DMS114 treated with DMSO at 0.1 percent for 48 hours (cell line): Measurements from ENCODE around the gene ITGA6.
"Not testable (repeated sequence)": the region's sequence is repeated elsewhere in the genome, so short reads cannot be mapped to it uniquely, and the experiment has no call there.

Experiments
- DNase-seq: peaks from one replicate; lab custom pipeline; 2025; ENCODE audit not compliant: unreplicated experiment; lab: John Stamatoyannopoulos, UW

ITGA6 gene

DNA sequence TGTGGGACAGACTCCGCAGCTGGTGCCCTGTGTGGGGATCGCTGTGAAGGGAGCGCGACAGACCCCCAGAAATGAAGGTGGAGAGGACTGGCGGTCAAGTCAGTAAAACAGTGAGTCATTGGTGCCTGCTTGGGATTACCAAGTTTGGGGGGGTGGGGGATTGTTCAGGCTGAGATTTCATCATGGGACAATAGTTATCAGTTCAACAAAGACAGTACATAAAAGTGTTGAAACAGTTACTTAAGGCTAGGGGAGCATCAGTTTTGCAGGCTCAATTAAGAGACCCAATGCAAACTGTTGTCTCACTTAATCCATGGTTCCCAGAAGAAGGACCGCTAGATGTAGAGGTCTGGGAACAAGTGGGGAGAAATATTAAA, 86.1 kb downstream of the ITGA6 start:
- no peak for DNase-seq

DNA sequence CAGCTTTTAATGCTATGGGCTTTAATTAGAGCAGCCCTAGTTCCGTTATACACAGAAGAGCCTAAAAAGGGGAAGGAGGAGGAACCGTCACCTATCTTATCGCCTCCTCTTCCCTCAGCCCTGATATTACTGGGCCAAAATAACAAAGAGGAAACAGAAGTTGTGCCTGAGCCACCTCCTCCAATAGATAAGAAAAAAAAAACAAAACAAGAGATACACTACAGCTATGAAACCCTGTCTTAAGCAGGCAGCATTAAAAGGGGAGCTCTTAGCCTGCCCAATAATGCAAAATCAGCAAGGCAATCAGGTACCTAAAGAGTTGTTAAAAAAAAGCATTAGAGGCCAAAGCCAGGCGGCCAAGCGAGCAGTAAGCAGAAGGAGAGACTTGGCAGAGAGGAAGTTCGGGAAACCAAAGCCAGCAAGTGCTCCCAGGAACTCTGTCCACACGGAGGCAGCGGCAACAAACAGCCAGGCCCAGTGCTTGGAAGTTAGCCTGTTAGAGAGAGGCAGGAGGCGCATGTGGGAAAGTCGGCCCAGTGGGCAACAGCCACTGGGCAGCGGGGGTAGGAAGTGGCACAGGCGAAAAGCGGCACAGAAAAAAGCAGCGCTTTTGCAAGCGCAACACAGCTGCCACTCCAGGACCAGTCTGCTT, 86.7 kb downstream of the ITGA6 start:
- no peak for DNase-seq

DNA sequence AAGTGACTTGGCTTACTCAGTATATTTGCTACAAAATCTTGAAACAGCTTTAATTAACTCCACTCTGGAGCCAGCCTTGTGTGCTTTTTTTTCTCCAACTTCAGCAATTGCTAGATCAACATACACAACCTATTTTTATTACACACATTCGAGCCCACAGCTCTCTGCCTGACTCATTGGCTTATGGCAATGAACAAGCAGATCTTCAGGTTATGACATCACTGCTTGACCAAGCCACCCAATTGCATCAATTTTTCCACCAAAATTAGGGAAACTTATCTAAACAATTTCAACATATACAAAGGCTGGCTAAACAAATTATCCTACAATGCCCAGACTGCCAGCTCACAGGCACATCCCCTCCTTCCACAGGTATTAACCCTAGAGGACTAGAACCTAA, 88.9 kb downstream of the ITGA6 start:
- DNase-seq = no peak

DNA sequence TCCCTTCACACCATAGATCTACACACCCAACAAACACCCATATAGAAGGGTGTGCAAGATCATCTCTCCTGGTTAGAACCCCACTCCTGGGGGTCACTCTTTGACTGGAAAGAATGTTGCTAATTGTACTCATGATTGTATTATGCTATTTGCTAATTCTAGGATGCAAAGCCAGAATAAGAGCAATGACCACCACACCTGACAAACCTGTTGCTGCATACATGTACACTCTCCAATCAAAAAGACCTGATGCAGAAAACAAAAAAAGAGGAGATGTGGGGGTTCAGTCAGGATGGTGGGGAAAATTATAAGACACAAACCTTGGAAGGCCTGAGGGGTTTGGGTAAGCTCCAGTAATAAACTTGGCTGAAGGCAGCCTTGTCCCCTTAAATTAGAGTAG, 91.6 kb downstream of the ITGA6 start:
- no peak for DNase-seq

DNA sequence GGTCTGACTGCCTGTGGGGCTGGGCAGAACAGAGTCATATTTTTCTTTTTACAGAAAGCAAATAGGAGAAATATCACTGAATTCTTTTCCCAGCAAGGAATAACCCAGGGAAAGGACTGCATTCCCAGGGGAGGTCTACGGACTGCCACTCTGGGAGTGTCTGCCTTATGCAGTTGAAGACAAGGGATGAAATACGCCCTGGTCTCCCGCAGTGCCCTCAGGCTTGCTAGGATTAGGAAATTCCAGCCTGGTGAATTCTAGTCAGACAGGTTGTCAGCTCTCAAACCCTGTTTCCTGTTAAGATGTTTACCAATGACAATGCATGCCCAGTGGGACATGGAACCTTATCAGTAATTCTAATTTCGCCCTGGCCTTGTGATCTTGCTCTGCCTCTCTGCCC, 98.2 kb downstream of the ITGA6 start:
- no peak for DNase-seq

DNA sequence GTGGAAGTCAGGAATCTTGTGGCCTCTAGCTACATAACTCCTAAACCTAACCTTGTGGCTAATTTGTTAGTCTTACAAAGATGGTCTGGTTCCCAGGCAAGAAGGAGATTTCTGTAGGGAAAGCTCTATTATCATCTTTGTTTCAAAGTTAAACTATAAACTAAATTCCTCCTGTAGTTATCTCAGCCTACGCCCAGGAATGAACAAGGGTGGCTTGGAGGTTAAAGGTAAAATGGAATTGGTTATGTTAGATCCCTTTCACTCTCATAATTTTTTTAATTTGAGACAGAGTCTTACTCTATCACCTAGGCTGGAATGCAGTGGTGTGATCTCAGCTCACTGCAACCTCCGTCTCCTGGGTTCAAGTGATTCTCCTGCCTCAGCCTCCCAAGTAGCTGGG, 103.9 kb downstream of the ITGA6 start:
- DNase-seq = no peak

DNA sequence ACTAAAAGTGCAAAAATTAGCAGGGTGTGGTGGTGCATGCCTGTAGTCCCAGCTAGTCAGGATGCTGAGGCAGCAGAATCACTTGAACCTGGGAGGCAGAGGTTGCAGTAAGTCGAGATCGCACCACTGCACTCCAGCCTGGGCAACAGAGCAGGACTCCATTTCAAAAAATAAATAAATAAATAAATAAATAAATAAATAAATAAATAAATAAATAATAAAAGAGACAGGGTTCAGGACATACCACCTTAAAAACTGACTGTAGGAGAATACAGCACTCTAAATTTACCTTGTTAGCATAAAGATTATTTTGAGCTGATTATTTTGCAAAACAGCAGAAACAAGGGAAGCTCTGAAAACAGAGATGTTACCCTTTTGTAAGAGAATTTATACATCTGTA, 105.1 kb downstream of the ITGA6 start:
- not testable (repeated sequence) for DNase-seq

DNA sequence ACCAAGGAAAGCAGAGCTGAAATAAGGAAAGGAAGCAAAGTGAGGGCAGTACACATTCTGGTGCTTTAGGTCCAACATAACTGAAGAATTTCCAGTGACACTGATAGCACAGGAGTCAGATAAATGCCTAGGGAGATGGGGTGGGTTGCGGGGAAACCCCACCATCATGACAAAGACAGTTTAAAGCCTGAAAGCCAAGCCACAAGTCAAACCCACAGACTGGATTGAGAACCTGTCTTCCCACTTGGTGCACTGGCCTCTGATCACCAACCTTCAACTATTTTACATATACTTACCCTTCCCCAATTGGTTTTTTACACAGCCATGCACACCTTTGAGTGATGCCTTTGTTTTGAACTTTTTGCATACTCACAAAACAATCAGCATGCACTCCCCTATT, 106.3 kb downstream of the ITGA6 start:
- no peak for DNase-seq

DNA sequence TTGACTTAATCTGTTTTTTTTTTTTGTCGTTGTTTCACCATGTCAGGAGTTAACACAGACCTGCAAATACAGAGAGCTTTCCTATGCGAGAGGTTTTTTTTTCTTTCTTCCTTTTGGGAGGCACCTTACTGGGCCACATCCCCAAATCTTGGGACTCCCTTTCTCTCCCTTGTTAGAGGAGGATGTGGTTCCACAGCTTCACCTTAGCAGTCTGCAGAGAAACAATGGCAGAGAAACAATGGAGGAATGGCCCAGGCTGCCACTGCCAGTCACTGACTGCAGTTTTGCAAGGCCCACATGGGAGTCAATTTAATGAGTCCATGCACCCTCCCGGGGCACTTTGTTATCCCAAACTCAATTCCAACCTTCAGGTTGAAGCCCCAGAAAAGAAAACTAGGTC, 107.7 kb downstream of the ITGA6 start:
- no peak for DNase-seq

DNA sequence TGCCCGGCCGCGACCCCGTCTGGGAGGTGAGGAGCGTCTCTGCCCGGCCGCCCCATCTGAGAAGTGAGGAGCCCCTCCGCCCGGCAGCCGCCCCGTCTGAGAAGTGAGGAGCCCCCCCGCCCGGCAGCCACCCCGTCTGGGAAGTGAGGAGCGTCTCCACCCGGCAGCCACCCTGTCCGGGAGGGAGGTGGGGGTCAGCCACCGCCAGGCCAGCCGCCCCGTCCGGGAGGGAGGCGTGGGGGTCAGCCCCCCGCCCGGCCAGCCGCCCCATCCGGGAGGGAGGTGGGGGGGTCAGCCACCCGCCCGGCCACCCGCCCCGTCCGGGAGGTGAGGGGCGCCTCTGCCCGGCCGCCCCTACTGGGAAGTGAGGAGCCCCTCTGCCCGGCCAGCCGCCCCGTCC, 110.5 kb downstream of the ITGA6 start:
- not testable (repeated sequence) for DNase-seq

DNA sequence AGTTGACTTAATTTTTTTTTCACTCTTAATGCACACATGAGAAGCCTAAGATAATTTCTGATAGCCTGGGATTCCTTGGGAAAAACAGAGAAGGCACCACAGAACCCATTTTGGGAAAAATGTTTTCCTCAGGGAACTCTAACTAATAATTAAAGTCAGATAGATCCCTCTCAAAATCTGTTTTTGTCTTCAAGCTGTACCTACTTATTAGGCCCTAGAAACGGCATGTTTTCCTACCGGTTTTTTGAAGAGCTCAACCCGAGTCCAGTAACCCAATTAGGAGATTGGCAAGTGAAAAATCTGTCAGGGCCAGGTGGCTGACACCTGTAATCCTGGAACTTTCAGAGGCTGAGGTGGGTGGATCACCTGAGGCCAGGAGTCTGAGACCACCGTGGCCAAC, 112.4 kb downstream of the ITGA6 start:
- DNase-seq = no peak

DNA sequence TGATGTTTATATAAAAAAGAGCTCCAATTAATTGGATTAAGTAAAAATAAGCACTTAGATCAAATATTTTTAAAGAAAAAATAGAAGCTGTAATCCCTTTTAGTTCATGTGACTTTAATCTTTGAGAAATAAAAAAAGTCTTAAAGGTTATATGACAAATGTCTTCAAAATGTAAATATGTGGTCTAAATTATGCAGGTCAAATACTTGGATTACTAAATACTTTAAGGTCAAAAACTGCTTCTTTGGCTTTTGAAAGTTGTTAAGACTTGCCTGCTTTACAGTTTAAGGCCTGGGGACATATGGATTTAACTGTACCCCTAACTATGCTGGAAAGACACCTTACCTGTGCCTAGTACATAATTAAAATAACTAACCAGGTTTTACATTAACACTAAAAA, 113.0 kb downstream of the ITGA6 start:
- DNase-seq = no peak

DNA sequence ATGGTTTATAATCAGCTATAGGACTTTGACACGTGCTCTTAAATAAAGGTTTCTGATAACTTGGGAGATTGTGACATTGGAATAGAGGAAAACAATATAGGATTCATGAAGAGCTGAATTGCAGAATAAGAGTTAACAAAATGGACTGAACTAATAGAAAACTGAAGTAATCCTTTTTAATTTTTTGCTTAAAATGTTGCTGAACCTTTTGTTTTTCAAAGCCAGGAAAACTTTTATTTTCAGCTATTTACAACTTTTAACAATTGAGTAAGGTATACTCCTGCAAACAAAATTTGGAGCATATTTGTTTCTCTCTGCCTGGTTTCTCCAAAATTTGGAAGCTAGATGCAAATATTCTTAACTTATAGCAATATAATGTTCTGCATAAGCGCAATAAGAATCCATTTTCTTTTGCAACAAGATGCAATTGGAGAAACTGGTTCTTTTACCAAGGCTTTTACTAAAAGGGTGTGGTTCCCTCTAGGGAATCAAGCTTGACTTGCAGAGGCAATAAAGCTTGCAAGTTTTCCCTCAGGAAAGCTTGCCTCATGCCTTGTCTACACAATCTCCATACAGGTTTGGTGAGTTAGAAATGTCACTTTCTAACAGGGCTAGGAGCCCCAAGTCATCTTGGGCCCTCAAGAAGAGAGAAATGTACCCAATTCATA, 118.2 kb downstream of the ITGA6 start:
- DNase-seq = no peak

DNA sequence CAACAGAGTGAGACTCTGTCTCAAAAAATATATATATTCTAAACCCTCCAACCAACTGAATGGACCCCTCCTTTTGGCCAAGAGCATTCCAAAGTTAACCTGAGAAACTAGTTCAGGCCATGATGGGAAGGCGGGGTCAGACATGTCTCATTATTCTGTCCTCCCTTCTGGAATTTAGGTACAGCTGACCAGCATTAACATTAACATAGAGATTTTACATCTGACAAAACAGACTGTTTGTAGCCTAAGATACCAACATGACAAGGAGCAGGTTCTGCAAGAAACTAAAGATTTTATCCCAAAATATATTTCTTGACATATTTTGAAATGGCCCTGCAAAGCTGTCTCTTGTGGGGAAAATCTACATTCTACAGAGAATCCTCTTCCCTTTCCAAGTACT, 121.7 kb downstream of the ITGA6 start:
- no peak for DNase-seq

DNA sequence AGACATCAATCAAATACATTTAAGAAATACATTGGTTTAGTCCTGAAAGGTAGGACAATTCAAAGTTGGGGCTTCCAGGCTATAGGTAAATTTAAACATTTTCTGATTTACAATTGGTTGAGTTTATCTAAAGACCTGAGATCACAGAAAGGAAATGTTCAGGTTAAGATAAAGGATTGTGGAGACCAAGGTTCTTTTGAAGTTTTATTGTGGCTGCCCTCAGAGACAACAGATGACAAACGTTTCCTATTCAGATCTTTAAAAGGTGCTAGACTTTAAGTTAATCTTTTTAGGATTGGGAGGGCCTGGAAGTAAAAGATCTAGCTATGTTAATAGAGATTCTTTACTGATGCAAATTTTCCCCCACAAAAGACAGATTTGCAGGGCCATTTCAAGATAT, 122.4 kb downstream of the ITGA6 start:
- DNase-seq = not testable (repeated sequence)

DNA sequence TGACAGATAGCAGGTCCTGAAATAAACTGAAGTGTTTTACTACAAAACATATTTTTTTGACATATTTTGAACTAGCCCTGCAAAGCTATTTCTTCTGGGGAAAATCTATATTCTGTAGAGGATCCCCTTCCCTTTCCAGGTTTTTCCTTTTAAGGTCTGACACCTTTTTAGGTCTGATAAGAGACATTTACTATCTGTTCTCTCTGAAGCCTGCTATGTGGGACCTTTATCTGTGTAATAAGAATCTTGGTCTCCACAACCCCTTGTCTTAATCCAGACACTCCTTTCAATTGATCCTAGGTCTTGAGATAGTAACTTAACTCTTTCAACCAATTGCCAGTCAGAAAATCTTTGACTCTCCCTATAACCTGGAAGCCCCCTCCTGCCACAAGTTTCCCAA, 123.0 kb downstream of the ITGA6 start:
- no peak for DNase-seq

DNA sequence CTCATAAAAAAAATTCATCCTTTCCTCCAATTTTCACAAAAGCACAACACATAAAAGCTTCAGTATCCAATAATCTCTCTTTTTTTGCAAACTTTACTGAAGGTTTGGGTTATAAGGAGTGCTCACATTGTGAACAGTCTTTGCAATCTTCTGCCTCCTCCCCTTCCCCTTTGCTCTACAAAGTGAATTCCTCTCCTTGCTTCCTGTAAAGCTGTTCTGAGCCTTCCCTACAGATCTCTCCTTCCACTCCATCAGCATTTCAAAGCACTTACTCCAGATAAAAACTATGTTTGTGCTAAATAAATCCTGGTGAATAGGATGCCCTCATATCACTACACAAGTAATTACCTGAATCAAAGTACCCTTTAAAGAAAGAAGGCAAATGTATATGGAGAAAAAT, 123.9 kb downstream of the ITGA6 start:
- no peak for DNase-seq

DNA sequence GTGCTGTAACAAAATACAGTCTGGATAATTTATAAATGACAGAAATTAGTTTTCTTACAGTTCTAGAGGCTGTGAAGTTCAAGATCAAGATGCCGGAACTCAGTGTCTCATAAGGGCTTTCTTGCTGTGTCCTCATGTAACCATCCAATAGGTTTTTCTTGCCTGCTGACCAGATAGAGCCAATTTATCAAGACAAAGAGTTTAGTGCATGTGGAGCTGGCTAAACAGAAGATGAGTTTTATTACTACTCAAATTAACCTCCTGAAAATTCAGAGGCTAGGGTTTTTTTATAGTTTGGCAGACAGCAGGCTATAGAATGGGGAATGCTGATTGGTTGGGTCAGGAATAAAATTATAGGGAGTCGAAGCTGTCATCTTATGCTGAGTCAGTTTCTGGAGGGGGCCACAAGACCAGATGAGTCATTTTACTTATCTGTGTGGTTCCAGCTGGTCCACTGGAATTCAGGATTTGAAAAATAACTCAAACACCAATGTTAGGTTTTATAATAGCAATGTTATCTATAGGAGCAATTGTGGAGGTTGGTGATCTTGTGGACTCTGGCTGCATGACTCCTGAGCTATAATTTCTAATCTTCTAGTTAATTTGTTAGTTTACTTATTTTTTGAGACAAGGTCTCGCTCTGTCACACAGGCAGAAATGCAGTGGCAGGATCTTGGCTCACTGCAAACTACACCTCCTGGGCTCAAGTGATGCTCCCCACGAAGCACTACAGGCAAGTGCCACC, 125.3 kb downstream of the ITGA6 start:
- DNase-seq = no peak

DNA sequence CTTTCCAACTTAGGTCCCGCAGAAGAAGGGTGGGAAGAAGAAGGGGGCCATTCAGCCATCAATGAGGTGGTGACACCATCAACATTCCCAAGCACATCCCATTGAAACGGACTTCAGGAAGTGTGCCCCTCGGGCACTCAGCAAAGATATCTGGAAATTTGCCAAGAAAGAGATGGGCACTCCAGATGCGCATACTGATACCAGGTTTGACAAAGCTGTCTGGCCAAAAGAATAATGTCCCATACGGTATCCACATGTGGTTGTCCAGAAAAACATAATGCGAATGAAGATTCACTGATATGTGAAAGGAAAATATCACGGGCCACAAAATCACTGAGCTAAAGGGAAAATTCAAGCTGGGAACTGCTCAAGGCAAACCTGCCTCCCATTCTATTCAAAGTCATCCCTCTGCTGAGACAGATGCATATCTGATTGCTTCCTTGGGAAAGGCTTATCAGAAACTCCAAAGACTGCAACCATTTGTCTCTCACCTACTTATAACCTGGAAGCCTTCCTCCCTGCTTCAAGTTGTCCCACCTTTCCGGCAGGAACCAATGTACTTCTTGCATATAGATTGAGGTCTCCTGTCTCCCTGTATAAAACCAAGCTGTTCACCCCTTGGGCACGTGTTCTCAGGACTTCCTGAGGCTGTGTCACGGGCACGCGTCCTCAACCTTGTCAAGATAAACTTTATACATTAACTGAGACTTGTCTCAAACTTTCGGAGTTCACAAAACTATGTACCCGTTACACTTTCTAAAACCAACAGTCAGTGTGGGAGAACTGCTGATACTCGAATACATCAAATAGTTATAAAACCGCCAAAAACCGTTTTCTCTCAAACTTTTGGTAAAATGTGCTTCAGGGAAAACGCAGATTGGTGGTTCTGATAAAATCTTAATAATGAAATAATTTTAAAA, 127.2 kb downstream of the ITGA6 start:
- no peak for DNase-seq

DNA sequence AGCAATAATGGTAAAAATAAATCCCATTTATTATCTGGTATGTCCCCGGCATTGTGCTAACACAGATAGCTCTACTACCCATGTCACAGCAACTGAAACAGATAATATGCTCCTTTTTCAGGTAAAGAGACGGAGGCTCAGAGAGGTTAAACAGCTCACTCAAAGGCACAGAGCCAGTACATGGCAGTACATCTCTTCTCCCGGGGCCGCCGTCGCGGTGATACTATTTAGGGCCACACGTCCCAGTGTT, 127.8 kb downstream of the ITGA6 start:
- DNase-seq = no peak
